Right lobe of liver (tissue), 4 donors: ENCODE results near the gene SUPT20HL1.

Experiments used
- POLR2A ChIP-seq: fragments of 450-650 bp; IDR thresholded peaks from one replicate; pipeline ENCODE4 v1.6.1; 2017; ENCODE audit warnings: antibody characterized with exemption, mild to moderate bottlenecking
- TF ChIP-seq, protein P1 (sequence below), 4 donors: fragments of 200-600 bp in 3 of 4; fragments of 450-650 bp in 1 of 4; IDR thresholded peaks; one replicate each; pipeline versions ENCODE4 v1.5.1 to v1.8.0; 2016 to 2022; ENCODE audit warnings: antibody characterized with exemption in 4 of 4, mild to moderate bottlenecking in 2 of 4
- donor health status: DM: no; HTN: no; CAD: no.
- donor health status: DM: no; HTN: no; CAD: no.
- donor health status: DM: no; HTN: yes; CAD: no.

GRCh38 chrX:24343719-24344118 is 16.7 kb upstream of the SUPT20HL1 start:
- TF ChIP-seq, protein P1, sequence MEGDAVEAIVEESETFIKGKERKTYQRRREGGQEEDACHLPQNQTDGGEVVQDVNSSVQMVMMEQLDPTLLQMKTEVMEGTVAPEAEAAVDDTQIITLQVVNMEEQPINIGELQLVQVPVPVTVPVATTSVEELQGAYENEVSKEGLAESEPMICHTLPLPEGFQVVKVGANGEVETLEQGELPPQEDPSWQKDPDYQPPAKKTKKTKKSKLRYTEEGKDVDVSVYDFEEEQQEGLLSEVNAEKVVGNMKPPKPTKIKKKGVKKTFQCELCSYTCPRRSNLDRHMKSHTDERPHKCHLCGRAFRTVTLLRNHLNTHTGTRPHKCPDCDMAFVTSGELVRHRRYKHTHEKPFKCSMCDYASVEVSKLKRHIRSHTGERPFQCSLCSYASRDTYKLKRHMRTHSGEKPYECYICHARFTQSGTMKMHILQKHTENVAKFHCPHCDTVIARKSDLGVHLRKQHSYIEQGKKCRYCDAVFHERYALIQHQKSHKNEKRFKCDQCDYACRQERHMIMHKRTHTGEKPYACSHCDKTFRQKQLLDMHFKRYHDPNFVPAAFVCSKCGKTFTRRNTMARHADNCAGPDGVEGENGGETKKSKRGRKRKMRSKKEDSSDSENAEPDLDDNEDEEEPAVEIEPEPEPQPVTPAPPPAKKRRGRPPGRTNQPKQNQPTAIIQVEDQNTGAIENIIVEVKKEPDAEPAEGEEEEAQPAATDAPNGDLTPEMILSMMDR (IDR thresholded peaks at IDR 0.05) = no peak
- TF ChIP-seq POLR2A = no peak
